ENCODE data around the gene HOXB2.
A peak's percentile ranks its signal among the peaks of the same experiment; 100 is the strongest.
"Not testable (repeated sequence)": the region's sequence is repeated elsewhere in the genome, so short reads cannot be mapped to it uniquely, and the experiment has no call there.

The HOXB2 gene

DNA sequence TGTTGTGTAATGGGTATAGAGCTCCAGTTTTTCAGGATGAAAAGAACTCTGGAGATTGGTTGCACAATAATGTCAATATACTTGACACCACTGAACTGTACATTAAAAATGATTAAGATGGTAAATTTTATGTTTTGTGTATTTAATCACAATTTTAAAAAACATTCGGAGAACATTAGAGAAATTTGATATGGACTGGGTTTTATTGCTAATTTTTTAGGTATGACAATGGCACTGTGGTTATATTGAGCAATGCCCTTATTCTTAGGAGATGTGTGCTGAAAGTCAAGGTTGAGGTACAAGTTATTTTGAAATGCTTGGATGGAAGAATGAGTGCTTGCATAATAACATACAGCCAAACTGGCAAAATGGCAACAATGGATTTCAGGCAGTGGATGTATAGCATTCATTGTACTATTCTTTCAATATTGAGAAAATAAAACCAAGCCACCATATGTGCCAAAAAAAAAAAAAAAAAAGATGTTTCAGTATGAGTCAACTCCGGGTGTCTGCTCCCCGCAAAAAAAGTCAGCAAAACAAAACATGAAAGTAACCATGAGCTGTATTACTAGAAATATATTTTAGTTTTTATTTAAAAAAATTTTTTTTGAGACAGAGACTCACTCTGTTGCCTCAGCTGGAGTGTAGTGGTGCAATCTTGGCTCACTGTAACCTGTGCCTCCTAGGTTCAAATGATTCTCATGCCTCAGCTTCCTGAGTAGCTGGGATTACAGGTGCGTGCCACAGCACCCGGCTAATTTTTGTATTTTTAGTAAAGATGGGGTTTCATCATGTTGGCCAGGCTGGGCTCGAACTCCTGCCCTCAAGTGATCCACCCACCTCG is 33.9 kb downstream of the HOXB2 start:
- no peak for DNase-seq

DNA sequence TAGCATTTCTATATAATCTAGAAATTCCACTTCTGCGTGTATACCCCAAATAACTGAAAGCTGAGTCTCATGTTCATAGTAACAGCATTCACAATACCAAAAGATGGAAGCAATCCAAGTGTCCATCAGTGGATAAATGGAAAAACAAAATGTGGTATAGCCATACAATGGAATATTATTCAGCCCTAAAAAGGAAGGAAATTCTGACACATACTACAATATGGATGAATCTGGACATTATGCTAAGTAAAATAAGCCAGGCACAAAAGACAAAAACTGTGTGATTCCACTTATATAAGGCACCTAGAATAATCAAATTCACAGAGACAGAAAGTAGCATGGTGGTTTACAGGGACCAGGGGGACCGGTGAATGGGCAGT is 34.5 kb downstream of the HOXB2 start:
- DNase-seq: no peak

DNA sequence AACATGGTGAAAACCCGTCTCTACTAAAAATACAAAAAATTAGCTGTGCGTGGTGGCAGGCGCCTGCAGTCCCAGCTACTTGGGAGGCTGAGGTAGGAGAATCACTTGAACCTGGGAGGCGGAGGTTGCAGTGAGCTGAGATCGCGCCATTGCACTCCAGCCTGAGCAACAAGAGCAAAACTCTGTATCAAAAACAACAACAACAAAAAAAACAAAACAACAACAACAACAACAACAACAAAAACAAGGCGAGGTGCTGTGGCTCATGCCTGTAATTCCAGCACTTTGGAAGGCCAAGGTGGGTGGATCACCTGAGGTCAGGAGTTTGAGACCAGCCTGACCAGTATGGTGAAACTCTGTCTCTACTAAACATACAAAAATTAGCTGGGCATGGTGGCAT is 35.2 kb downstream of the HOXB2 start:
- DNase-seq: not testable (repeated sequence)

DNA sequence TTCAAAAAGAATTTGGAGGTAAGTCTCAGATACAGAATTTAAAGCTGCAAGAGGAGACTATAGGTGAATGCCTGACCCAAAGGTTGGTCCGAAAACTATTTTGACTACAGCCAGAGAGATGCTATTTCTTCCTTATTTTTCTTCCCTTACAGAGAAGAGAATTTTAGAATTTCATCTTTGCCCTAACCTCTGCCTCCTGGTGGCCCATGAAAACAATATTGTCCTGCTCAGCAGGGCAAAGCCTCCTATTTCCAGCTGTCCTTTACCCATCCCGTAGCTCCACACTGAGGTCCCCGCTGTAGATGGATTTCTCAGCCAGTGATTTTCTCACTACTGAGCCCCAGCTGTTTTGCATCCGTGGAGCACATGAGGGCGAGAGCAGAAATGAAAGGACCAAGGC is 38.7 kb downstream of the HOXB2 start:
- no peak for DNase-seq

DNA sequence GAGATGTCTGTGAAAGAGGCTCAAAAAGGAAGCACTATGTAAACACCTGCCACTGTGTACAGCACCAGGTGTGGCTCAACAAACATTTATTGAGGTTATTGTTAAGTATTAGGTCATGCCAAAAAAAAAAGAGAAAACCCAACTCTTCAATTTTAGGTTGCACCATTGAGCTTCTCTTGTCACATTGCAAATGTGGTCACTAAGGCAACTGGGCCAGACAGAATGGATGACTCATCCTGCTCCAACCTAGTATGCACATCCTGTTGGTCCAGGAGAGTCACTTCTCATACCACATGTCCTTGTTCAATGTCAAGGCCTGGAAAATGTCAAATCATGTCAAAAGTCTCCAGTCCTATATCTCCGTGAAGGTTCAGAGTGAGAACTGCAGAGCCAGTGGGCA is 39.1 kb downstream of the HOXB2 start:
- peak; percentile 88 for DNase-seq

DNA sequence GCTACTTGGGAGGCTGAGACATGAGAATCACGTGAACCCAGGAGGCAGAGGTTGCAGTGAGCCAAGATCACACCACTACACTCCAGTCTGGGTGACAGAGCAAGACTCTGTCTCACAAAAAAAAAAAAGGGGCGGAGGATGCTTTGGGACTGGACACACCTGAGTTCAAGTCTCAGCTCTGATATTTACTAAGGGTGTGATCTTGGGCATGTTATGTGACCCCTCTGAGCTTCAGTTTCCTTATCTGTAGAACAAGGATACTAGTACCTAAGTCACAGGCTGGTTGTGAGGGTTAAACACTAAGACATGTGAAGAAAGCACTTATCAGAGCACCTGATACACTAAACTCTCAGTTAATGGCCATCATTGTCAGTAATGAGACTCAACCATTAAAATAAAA is 40.0 kb downstream of the HOXB2 start:
- no peak for DNase-seq

DNA sequence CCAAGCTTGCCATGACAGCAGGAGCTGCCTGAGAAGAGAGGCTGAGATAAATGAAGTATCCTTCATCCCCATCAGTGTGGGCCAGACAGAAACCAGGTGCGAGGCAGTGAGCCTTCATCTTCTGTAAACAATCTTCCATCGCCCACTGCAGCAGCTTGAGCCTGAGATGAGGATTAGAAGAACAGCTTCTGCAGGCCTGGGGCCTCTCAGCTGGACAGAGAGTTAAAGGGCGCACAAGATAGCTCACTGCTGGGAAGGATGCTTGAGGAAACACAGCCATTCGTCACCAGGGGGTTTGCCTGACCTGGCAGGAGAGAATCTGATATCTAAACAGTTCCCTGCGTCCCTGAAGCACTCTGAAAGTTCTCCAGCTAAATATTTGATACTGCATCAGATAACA is 41.2 kb downstream of the HOXB2 start:
- no peak for DNase-seq

DNA sequence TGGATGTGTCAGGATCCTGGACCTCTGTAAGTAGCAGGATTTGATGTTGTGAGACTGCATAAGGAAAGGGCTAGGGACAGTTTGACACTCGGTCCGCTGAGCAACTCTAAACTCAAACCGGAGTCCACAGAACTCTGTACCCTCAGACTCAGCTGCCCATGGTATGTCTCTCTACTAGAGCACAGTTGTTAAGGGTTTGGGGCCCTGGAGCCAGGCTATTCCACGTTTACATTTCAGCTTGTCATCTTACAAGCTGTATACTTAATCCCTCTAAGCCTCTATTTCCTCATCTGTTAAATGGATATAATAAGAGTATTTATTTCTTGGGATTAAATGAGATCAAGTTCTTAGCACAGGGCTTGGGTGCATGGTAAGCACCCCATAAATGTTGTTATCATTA is 42.0 kb downstream of the HOXB2 start:
- no peak for DNase-seq

DNA sequence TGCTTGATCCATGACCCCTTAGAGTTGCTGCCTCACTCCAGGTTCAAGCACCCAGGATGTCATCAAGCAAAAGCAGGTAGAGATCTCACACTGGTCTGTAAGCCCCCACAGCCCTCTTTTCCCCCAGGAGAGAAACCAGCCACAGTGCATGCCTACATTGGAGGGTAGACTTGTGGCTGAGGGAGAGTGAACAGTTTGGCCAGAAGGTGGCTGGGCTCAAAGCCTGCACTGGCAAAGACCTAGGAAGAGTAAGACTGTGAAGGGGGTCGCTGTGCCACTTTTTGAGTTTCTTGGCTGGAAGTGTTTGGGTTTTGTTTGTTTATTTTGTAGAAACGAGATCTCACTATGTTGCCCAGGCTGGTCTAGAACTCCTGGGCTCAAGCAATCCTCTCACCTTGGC is 42.6 kb downstream of the HOXB2 start:
- no peak for DNase-seq

DNA sequence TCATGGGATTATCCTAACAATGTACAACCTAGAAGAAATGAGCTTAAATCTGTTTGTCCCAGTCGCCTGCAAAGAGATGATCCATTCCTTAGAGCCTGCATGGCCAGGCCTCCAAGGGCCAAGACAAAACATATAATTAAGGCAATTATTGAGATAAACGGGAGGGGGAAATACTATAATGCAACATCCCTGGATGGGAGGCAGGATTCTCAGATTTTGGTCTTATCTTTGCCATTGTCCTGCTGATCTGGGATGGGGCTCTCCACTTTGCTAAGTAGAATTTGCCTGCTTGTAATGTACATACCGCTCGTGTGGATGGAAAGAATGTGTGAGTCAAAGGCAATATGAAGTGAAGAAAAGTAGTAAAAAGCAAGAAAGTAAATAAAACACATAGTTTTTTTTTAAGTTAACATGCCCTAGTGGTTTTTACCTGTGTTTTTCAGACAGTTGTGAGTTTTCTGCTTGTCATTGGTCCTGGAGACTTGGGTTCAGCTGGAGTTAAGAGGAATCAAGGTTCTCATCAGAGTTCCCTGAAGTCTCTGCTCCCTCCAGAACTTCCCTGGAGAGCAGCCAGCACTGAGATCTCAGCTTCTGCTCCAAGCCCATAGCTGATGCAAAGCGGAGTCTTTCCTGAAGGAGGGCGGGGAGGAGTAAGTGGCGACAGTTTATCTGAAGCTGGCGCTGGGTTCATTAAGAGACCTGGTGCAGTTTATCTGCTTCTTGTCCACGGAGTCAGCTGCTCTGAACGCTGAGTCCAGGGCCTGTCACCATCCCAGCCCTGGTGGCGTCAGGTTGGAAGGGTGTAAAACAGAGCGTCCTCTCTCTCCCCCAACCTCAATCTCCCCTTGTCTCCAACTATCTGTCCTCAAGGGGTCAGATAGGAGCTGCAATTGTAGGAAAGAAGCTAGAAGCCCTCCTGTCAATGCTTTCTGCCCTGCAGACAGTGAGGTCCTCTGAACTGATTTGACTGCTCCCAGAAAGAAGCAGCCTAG is 44.2 kb downstream of the HOXB2 start:
- no peak for DNase-seq

DNA sequence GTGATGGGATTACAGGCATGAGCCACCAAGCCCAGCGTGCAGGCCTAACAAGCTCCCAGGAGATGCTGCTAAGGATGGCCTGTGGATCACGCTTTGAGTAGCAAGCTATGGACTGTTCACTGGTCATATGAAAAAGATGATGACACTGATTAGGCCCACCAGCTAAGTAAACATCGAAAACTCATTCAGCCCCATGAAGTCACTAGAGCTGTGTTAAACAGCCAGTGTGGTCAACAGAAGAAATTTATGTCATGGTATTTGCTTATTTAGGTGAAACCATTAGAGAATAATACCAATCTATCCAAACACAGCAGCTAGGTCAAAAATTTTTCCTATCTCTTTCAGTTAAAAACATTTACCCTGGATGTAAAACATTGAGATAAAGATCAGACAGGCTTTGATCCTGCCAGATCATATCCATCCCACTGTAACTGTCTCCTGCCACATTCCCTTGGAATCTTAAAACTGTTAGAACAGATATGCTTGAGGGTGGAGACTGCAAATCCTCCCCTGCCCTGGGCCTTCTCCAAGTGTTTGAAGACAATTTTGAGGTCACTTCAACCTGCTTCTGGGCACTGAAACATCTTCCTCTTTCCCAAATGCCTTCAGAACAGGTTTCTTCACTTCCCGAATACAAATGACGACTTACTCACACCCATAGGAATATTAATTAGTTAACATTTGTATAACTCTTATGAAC is 45.0 kb downstream of the HOXB2 start:
- no peak for DNase-seq

DNA sequence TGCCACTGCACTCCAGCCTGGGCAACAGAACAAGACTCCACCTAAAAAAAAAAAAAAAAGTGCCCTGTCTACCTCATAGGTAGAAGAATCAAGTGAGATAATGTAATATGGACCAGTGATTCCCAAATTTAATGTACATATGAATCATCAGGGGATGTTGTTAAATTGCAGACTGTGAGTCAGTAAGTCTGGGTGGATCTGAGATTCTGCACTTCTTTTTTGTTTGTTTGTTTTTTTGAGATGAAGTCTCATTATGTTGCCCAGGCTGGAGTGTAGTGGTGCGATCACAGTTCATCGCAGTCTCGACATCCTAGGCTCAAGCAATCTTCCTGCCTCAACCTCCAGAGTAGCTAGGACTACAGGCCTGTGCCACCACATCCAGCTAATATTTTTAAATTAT is 45.7 kb downstream of the HOXB2 start:
- no peak for DNase-seq

DNA sequence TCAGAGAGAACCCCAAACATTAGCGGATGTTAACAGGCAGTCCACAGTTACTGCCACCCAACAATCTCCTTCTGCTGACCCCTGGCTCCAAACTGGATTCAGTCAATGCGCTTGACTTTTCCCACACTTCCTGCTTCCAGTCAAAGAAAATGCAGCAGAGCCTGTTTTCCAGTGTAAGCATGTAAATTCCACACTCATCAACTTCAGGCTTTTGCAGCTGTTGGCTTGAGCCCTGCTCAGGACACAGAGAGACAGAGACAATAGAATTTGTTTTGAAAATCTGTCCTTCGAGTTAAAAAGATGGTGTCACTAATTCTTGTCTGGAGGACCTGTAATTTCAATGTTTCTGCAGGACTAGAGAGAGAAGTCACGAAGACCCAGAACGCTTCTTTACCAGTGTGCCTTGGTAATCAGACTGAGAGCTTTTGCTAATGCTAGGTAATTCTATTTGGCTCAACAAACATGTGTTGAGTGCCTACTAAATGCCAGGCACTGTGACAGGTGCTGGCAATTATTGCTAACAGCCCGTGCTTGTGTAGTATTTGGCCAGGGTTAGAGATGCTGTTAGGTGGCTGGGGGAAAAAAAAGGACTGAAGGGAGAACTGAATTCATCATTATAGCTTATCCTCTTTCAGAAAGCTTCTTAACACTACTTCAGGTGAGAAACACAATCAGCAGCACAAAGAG is 46.6 kb downstream of the HOXB2 start:
- peak; percentile 90 for DNase-seq

DNA sequence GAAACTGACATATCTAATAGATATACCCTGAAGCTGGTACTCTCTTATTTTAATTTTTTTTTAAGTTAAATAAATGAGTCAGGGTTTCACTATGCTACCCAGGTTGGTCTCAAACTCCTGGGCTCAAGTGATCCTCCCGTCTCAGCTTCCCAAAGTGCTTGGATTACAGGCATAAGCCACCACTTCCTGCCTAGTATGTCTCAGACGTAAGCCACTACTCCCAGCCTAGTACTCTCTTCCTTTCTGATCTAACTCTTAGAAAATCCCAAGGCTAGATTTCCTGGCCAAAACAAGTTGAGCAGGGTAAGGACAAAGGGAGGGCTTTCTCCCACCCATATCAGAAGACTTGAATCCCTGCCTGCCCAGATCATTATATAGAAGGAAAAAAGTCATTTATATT is 47.8 kb downstream of the HOXB2 start:
- DNase-seq: peak; percentile 49

DNA sequence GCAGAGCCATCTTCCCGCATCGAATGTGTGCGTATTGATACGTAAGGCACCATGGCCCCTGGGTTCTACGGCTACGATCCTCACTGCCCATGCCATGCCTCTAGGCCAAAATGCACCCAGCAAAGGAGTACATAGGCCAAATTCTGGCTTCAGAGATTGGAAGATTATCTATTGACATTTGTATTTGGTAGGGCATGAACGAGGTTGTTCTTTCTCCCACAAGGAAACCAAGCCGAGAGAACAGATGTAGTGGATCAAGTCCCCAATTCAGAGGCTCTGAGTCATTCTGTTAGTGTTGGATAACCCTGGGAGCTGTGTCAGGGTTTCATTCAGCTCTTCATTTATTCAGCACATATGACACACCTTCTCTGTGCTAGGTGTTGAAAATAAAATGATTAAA is 50.6 kb downstream of the HOXB2 start:
- no peak for DNase-seq
